HG03354 (cell line): ENCODE results near the gene NUP58.

ENCODE experiments used
- ATAC-seq: cut with Tn5 transposase; IDR thresholded peaks from one replicate; pipeline ENCODE4 v1.9.1; 2021; ENCODE audit warnings: mild to moderate bottlenecking; ENCODE audit not compliant: unreplicated experiment, poor library complexity, severe bottlenecking

NUP58 gene, protein sequence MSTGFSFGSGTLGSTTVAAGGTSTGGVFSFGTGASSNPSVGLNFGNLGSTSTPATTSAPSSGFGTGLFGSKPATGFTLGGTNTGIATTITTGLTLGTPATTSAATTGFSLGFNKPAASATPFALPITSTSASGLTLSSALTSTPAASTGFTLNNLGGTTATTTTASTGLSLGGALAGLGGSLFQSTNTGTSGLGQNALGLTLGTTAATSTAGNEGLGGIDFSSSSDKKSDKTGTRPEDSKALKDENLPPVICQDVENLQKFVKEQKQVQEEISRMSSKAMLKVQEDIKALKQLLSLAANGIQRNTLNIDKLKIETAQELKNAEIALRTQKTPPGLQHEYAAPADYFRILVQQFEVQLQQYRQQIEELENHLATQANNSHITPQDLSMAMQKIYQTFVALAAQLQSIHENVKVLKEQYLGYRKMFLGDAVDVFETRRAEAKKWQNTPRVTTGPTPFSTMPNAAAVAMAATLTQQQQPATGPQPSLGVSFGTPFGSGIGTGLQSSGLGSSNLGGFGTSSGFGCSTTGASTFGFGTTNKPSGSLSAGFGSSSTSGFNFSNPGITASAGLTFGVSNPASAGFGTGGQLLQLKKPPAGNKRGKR

GRCh38 chr13:25301347-25302113 lies at the start of gene NUP58:
TSS of gene NUP58 (plus strand) at chr13:25301625. CDS start at chr13:25301774, 149 bp downstream.
- ATAC-seq, result peak; percentile 99

- no peak for ATAC-seq
Measured at GRCh38 chr13:25252225-25252624, 49.2 kb upstream of the NUP58 start.

GRCh38 chr13:25252752-25253151 lies 48.7 kb upstream of the NUP58 start:
- ATAC-seq, result no peak

DNA sequence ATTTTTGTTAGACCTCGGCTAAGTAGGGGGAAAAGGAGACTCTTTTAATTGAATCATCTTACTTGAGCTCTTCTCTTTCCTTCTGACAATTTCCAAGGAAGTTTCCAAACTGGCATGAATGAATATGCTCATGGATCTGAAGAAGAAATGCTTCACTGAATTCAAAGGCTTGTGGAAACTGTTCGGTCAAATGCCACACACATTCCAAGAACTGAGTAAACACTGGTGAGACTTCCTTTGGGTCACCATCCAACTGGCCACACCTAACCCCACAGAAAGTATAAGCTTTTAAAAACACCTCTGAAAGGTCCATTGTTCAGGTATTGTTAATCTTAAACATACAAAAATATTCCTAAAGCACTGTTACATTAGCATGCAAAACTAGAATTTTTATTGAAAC lies 47.7 kb upstream of the NUP58 start:
- no peak for ATAC-seq

DNA sequence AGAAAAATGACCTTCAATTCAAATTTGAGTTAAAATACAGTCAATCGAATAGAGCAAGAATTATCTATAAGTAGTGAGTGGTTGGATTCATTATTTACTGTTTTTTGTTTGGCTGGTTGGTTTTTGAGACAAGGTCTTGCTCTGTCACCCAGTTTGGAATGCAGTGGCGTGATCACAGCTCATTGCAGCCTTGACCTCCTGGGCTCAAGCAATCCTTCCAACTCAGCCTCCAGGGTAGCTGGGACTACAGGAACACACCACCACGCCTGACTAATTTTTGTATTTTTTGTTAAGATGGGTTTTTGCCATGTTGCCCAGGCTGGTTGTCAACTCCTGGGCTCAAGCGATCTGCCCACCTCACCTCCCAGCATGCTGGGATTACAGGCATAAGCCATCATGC lies 39.2 kb upstream of the NUP58 start:
- no peak for ATAC-seq

DNA sequence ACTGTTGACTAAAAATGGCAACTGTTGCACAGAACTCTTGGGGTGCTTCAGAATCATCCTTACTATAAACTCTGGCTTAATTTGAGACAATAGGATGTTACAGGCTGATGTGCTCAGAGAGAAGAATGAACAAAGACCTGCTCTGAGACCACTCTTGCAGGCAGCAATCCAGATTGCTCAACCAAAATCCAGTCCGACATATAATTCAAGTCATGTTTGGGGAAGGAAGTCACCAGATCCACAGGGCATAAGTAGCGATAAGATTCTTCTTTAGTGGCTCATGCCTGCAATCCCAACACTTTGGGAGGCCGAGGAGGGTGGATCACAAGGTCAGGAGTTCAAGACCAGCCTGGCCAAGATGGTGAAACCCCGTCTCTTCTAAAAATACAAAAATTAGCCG lies 34.7 kb upstream of the NUP58 start:
- ATAC-seq, result no peak

- ATAC-seq, result no peak
Measured at GRCh38 chr13:25267715-25268114, 33.7 kb upstream of the NUP58 start.

GRCh38 chr13:25268561-25268960 lies 32.9 kb upstream of the NUP58 start:
- ATAC-seq, result no peak

DNA sequence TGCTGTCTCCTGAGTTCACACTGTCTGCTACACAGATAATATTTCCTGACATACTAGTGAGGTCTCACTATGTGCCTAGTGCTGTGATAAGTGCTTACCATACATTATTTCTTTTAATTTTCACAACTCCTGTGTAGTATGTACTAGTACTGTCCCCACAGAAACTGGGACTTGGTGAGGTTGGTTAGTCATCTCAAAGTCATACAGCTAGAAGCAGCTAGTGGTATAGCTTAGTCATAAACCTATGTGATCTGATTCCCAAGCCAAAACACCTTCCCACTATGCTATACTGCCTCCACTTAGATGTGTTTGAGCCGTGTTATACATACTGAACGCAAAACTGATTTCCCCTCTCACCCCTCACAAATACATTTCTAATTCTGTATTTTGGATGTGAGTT lies 24.7 kb upstream of the NUP58 start:
- ATAC-seq, result no peak

DNA sequence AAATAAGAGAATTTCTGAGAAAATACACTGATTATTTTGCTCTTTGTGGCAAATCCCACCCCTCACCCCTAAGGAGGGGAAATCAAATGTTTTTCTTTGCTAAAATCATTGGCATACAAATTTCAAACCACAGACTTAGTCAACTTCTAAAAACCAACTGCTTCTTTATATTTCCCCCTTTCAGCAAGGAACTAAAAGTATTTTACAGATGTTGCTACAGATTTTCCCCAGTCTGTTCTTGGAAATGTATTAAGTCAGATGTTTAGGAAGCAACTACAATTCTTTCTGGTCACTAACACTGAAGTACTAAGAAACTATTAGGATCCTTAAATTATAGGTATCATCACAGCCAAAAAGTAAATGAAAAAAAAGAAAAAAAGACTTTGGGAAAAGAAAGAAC lies 21.0 kb upstream of the NUP58 start:
- ATAC-seq, result no peak

- ATAC-seq, result peak; percentile 62
Measured at GRCh38 chr13:25281193-25281934, 20.1 kb upstream of the NUP58 start.

DNA sequence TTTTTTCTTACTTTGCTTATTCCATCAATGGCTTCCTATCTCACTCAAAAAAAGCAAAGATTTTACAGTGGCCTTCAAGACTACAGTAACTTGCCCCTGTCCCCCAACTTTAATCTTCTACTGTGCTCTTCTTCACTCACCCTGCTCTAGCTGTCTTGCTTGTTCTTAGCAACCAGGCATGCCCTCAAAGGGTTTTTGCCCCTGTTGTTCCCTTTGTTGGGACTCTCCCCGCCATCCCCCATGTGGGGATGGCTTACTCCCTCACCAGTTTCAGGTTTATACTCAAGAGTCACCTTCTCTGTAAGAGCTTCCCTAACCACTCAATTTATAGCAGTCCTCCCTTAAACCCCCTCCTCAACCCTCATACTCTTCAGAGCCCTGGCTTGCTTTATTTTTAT lies 19.5 kb upstream of the NUP58 start:
- peak; percentile 22 for ATAC-seq

- ATAC-seq, result peak; percentile 43
Measured at GRCh38 chr13:25286308-25286968, 15.0 kb upstream of the NUP58 start.

DNA sequence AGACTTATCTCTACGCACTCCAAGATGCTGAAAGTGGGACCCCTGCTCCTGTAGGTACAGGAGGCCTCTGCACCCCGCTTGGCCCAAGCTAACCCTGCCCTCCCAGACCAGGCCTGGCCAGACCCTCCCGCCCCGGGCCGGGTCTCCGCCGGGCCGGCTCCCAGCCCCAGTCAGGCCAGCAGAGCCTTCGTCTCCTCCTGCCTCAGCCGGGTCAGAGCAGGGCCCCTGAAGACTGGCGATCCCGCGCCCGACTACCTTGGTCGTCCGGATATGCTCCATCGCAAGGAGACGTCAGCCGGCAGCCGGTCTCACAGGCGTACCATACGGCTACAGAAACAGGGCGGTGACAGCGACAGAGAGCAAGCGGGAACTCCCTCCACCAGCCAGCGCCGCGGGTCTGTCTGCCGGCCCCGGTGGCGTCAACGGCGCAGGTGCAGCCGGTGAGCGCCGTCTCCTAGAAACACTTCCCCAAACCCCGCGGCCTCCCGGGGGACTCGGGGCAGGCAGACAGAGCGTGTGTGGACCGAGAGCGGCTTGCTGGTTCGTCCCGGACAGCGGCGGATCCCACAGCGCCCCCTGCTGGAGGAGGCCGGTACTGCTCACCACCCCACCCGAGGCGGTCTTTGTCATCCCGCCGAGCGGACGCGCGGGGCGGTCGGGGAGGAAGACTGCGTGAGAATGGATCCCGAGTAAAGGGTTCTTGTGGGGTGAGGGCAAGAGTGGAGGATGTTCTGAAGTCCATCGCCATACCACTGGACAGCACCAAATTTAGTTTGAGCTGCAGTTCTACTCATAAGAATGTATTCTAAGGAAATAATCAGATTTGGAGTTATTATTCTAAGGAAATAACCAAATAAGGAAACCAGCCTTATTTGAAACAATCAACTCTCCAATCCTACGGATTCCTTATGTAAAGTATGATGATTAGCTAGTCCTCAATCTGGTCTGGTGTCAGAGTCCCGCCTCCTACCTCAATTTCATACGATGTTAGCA lies 14.2 kb upstream of the NUP58 start, which contains the start of gene MTMR6:
MTMR6 (minus strand) TSS at position 520 of the 993 bp plus-strand sequence; CDS start at position 279, 241 bp downstream.
- ATAC-seq, result peak; percentile 97

GRCh38 chr13:25288966-25289365 lies 12.5 kb upstream of the NUP58 start:
- no peak for ATAC-seq

DNA sequence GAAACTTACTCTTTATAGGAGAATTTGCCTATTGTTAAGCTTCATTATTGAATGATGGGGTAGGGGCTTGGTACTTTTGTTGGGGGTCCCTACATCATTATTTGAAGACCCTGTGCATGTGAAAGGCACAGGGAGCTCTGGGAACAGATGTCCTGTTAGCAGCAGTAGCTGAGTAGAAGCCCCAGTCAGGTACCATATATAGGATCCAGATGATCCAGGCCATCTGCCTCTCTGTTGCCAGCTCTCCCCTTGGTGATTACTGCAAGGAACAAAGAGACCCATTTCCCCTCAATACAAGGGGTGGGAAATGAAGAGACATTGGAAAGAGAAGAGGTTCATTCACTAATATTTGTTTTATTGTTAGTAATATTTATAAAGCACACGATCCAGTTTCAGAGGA lies 9.7 kb upstream of the NUP58 start:
- no peak for ATAC-seq

DNA sequence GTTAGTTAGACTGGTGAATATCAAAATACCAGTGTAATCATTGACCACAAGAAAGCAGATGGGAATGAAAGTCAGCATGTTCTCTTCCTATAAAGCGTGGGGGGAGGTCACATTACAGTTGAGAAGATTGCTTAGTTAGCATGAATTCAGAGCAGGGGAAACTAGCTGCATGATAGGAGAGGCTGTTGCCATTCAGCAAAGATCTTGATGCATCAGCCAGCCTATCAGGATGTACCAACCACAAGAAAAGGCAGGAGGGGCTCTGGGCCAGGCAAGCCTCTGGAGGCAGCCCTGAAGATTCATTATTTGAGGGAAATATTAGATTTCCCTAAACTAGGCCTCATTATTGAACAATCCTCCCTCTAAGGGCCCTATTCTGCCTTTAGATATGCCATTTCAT lies 9.1 kb upstream of the NUP58 start:
- ATAC-seq, result no peak

DNA sequence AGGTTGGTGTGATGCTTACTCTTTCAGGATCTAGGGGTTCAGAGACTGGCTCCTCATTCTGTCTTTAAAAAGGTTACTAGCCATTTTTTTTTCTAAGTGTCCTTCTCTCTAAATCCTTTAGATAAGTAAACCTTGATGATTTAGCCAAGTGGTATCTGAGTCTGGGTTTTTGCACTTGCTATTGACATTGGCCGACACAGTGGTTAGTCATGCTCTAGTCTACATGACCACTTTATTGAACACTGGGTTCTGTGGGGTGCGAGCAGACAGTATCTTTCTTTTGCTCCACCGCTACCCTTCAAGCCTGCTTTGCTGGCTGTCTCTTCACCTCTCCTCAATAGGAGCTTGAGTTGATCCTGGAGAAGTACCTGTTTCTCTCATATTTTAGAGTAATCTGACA lies 6.2 kb upstream of the NUP58 start:
- no peak for ATAC-seq
